H1 (cell line): Measurements from ENCODE around the gene EVA1C.

Source experiments
- CTCF ChIP-seq, 3 experiments: IDR thresholded peaks; 1 replicate in 2 of 3; 2 replicates in 1 of 3; pipeline versions ENCODE4 v1.5.1 to v1.6.1; 2011; ENCODE audit warnings: low read length in 3 of 3, mild to moderate bottlenecking in 3 of 3, inconsistent platforms in 2 of 3, low read depth in 1 of 3, moderate library complexity in 1 of 3; ENCODE audit not compliant: insufficient read depth in 1 of 3; ENCODE audit errors: control extremely low read depth in 1 of 3
- JUN ChIP-seq: IDR thresholded peaks from 2 replicates; pipeline ENCODE4 v1.6.1; 2011; ENCODE audit warnings: low read depth, mild to moderate bottlenecking, improper control_type of control experiment, low read length
- JUND ChIP-seq: IDR thresholded peaks from 2 replicates; pipeline ENCODE4 v1.6.1; 2011; ENCODE audit warnings: mild to moderate bottlenecking, improper control_type of control experiment, low read length
- MAFK ChIP-seq: IDR thresholded peaks from 2 replicates; pipeline ENCODE4 v1.6.1; 2012; ENCODE audit warnings: low read depth, mild to moderate bottlenecking, improper control_type of control experiment, low read length

- no peak for TF ChIP-seq JUND
- TF ChIP-seq MAFK = no peak
- TF ChIP-seq JUN = no peak
- TF ChIP-seq CTCF (IDR thresholded peaks at IDR 0.05; ENCODE audit: control extremely low read depth in 1 of 3, insufficient read depth in 1 of 3, low read depth in 1 of 3, low read length in 3 of 3) = no peak
Observed at GRCh38 chr21:32371913-32372314, 40.6 kb upstream of the EVA1C start.
